WTC11 (cell line): ENCODE results near the gene KCMF1.

Experiments
- ATF1 ChIP-seq: sonication (generic); formaldehyde crosslinking; IDR thresholded peaks from 2 replicates; pipeline ENCODE4 v1.8.1; 2023; ENCODE audit warnings: mild to moderate bottlenecking, moderate library complexity, missing genetic modification reagents
- ATF2 ChIP-seq: sonication (generic); formaldehyde crosslinking; IDR thresholded peaks from 2 replicates; pipeline ENCODE4 v1.8.1; 2022; ENCODE audit warnings: low read depth, missing genetic modification reagents, borderline replicate concordance
- ATF3 ChIP-seq: sonication (generic); formaldehyde crosslinking; conservative IDR thresholded peaks from 2 replicates; pipeline ENCODE4 v1.8.1; 2022; ENCODE audit warnings: mild to moderate bottlenecking, missing genetic modification reagents
- CBFB ChIP-seq: sonication (generic); formaldehyde crosslinking; IDR thresholded peaks from 2 replicates; pipeline ENCODE4 v1.8.1; 2022; ENCODE audit warnings: mild to moderate bottlenecking, low read depth, missing genetic modification reagents
- CTCF ChIP-seq: fragments of 200-600 bp; IDR thresholded peaks from 2 replicates; pipeline ENCODE4 v1.8.0; 2022; ENCODE audit warnings: antibody characterized with exemption
- E2F5 ChIP-seq: sonication (generic); formaldehyde crosslinking; IDR thresholded peaks from 2 replicates; pipeline ENCODE4 v1.8.1; 2022; ENCODE audit warnings: mild to moderate bottlenecking, moderate library complexity, missing genetic modification reagents
- ELF4 ChIP-seq: sonication (generic); formaldehyde crosslinking; IDR thresholded peaks from 2 replicates; pipeline ENCODE4 v1.8.1; 2022; ENCODE audit warnings: low read depth, mild to moderate bottlenecking, moderate library complexity, missing genetic modification reagents
- FOXK1 ChIP-seq: sonication (generic); formaldehyde crosslinking; IDR thresholded peaks from 2 replicates; pipeline ENCODE4 v1.8.0; 2022; ENCODE audit warnings: mild to moderate bottlenecking, moderate library complexity, missing genetic modification reagents
- HMGXB4 ChIP-seq: sonication (generic); formaldehyde crosslinking; IDR thresholded peaks from 2 replicates; pipeline ENCODE4 v1.8.1; 2023; ENCODE audit warnings: mild to moderate bottlenecking, moderate library complexity, missing genetic modification reagents
- IRF2 ChIP-seq: sonication (generic); formaldehyde crosslinking; IDR thresholded peaks from 2 replicates; pipeline ENCODE4 v1.8.0; 2022; ENCODE audit warnings: low read depth, missing genetic modification reagents, borderline replicate concordance
- JUN ChIP-seq: sonication (generic); formaldehyde crosslinking; IDR thresholded peaks from 2 replicates; pipeline ENCODE4 v1.8.0; 2023; ENCODE audit warnings: mild to moderate bottlenecking, missing genetic modification reagents
- NR3C1 ChIP-seq: sonication (generic); formaldehyde crosslinking; conservative IDR thresholded peaks from 2 replicates; pipeline ENCODE4 v1.8.1; 2023; ENCODE audit warnings: low read depth, mild to moderate bottlenecking, missing genetic modification reagents
- RELA ChIP-seq: sonication (generic); formaldehyde crosslinking; IDR thresholded peaks from 2 replicates; pipeline ENCODE4 v1.8.1; 2022; ENCODE audit warnings: missing genetic modification reagents, mild to moderate bottlenecking, borderline replicate concordance
- SP1 ChIP-seq: sonication (generic); formaldehyde crosslinking; conservative IDR thresholded peaks from 2 replicates; pipeline ENCODE4 v1.8.1; 2022; ENCODE audit warnings: missing genetic modification reagents

- TF ChIP-seq CTCF (no peak), ATF2 (CRISPR knock-in tag) (no peak), E2F5 (no peak), NR3C1 (CRISPR knock-in tag) (no peak), ATF3 (CRISPR knock-in tag) (no peak), ATF1 (CRISPR knock-in tag) (no peak), RELA (no peak), ELF4 (CRISPR knock-in tag) (no peak), FOXK1 (CRISPR knock-in tag) (no peak), HMGXB4 (CRISPR knock-in tag) (no peak), SP1 (CRISPR knock-in tag) (no peak), IRF2 (CRISPR knock-in tag) (no peak), CBFB (CRISPR knock-in tag) (no peak), JUN (CRISPR knock-in tag) (no peak)
These were observed 4.2 kb upstream of the KCMF1 start for GRCh38 chr2:84966731-84967130.
